ENCODE measurements around the gene HTR3D. TPM values are rescaled to one million over a fixed set of nuclear protein-coding genes. Genes with fewer than 3 reads are reported as not detected.
"Not testable (repeated sequence)": the region's sequence is repeated elsewhere in the genome, so short reads cannot be mapped to it uniquely, and the experiment has no call there.

HTR3D gene
- polyA plus RNA-seq, 4 donors, result not detected

DNA sequence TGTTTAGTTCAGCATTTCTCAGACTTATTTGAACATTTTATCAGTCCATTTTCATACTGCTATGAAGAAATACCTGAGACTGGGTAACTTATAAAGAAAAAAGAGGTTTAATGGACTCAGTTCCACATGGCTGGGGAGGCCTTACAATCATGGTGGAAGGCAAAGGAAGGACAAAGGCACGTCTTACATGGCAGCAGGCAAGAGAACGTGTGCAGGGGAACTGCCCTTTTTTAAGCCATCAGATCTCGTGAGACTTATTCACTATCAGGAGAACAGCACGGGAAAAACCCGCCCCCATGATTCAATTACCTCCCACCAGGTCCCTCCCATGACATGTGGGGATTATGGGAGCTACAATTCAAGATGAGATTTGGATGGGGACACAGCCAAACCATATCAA lies 6.3 kb upstream of the HTR3D start:
- not testable (repeated sequence) for FAIRE-seq; H3K4me1 ChIP-seq (ENCODE audit: control insufficient read depth in 3 of 3, insufficient read depth in 2 of 3, low read depth in 1 of 3, low read length in 2 of 3); H3K27ac ChIP-seq (ENCODE audit: low read depth in 1 of 3, low read length in 2 of 3); DNase-seq; H3K9me3 ChIP-seq (ENCODE audit: control insufficient read depth in 2 of 2, insufficient read depth in 1 of 2, low read depth in 1 of 2, low read length in 1 of 2); H3K36me3 ChIP-seq (ENCODE audit: control insufficient read depth in 3 of 3, insufficient read depth in 2 of 3, low read depth in 1 of 3, low read length in 3 of 3); H3K4me3 ChIP-seq (ENCODE audit: low read depth in 1 of 3, low read length in 3 of 3); H3K27me3 ChIP-seq (ENCODE audit: control insufficient read depth in 3 of 3, insufficient read depth in 3 of 3, low read length in 3 of 3)
- WGBS, 3 donors, result 43 to 62% (median 53%) methylated on average over 5 of the region's 5 CpGs

DNA sequence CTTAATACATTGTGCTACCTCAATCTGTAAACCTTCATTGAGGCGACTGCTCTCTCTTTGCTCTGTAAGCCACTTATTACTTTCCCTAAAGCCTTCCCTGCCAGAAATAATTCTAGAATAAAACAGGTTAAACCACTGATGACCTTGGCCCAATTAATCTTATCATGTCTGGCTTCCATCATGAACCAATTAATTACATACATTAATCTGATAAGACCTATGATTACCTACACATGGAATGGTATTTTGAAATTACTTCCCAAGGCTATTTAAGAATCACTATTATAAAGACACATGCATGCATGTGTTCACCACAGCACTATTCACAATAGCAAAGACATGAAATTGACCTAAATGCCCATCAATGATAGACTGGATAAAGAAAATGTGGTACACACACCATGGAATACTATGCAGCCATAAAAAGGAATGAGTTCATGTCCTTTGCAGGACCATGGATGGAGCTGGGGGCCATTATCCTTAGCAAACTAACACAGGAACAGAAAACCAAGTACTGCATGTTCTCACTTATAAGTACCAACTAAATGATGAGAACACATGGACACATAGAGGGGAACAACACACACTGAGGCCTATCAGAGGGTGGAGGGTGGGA lies 3.2 kb upstream of the HTR3D start:
- WGBS, 3 donors, result 67 to 93% (median 79%) methylated on average over 1 of the region's 1 CpG
- not testable (repeated sequence) for H3K36me3 ChIP-seq (ENCODE audit: control insufficient read depth in 3 of 3, insufficient read depth in 2 of 3, low read depth in 1 of 3, low read length in 3 of 3); H3K4me3 ChIP-seq (ENCODE audit: low read depth in 1 of 3, low read length in 3 of 3); H3K27me3 ChIP-seq (ENCODE audit: control insufficient read depth in 3 of 3, insufficient read depth in 3 of 3, low read length in 3 of 3); H3K9me3 ChIP-seq (ENCODE audit: control insufficient read depth in 2 of 2, insufficient read depth in 1 of 2, low read depth in 1 of 2, low read length in 1 of 2); FAIRE-seq; H3K4me1 ChIP-seq (ENCODE audit: control insufficient read depth in 3 of 3, insufficient read depth in 2 of 3, low read depth in 1 of 3, low read length in 2 of 3); DNase-seq; H3K27ac ChIP-seq (ENCODE audit: low read depth in 1 of 3, low read length in 2 of 3)

DNA sequence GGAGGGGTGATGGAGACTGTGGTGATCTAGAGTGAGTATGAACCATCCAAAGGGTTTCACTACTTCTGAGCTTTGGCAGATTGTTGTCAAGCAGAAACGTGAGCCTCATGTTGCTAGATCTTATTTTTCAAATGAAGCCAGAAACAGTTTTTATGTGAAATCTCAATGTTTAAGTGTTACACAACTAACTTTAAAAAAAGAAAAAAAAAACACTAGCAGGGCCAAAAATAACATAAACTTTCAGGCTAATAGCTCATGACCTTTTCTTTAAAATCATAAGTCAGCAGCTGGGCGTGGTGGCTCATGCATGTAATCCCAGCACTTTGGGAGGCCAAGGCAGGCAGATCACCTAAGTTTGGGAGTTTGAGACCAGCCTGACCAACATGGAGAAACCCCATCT lies 2.1 kb upstream of the HTR3D start:
- DNase-seq, result no peak
- FAIRE-seq, result no peak
- no peaks in the 10 kb centered on the region for H3K4me1 ChIP-seq (ENCODE audit: control insufficient read depth in 3 of 3, insufficient read depth in 2 of 3, low read depth in 1 of 3, low read length in 2 of 3)
- no peaks in the 10 kb centered on the region for H3K9me3 ChIP-seq (ENCODE audit: control insufficient read depth in 2 of 2, insufficient read depth in 1 of 2, low read depth in 1 of 2, low read length in 1 of 2)
- no peak overlapping the region for H3K27ac ChIP-seq (ENCODE audit: low read depth in 1 of 3, low read length in 2 of 3)
- WGBS, 3 donors, result 77 to 88% (median 77%) methylated on average over 2 of the region's 2 CpGs
- H3K27me3 ChIP-seq (ENCODE audit: control insufficient read depth in 3 of 3, insufficient read depth in 3 of 3, low read length in 3 of 3), result no peaks in the 10 kb centered on the region
- H3K4me3 ChIP-seq (ENCODE audit: low read depth in 1 of 3, low read length in 3 of 3), result no peak overlapping the region
- no peaks in the 10 kb centered on the region for H3K36me3 ChIP-seq (ENCODE audit: control insufficient read depth in 3 of 3, insufficient read depth in 2 of 3, low read depth in 1 of 3, low read length in 3 of 3)

DNA sequence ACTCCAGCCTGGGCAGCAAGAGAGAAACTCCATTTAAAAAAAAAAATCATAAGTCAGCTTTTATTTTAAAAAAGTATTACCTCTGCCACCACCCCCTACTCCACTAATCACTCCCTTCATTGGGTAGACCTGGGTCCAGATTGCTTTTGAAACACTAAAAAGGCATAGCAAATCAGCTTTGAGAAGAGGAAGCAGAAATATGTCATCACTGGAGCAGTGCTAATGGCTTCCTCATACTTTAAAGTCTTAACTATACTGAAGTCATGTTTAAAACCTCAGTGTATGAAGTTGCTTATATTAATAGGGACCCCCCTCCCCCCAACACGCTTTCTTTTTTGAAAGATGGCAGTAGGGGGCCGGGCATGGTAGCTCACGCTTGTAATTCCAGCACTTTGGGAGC lies 1.0 kb upstream of the HTR3D start:
- Histone ChIP-seq H3K4me3 (ENCODE audit: low read depth in 1 of 3, low read length in 3 of 3) (no peak overlapping the region), H3K36me3 (ENCODE audit: control insufficient read depth in 3 of 3, insufficient read depth in 2 of 3, low read depth in 1 of 3, low read length in 3 of 3) (no peaks in the 10 kb centered on the region), H3K27ac (ENCODE audit: low read depth in 1 of 3, low read length in 2 of 3) (no peak overlapping the region), H3K27me3 (ENCODE audit: control insufficient read depth in 3 of 3, insufficient read depth in 3 of 3, low read length in 3 of 3) (no peaks in the 10 kb centered on the region), H3K9me3 (ENCODE audit: control insufficient read depth in 2 of 2, insufficient read depth in 1 of 2, low read depth in 1 of 2, low read length in 1 of 2) (no peaks in the 10 kb centered on the region), H3K4me1 (ENCODE audit: control insufficient read depth in 3 of 3, insufficient read depth in 2 of 3, low read depth in 1 of 3, low read length in 2 of 3) (no peaks in the 10 kb centered on the region)
- FAIRE-seq (no peak), DNase-seq (no peak)
- WGBS, 3 donors, result 79 to 85% (median 79%) methylated on average over 3 of the region's 3 CpGs

DNA sequence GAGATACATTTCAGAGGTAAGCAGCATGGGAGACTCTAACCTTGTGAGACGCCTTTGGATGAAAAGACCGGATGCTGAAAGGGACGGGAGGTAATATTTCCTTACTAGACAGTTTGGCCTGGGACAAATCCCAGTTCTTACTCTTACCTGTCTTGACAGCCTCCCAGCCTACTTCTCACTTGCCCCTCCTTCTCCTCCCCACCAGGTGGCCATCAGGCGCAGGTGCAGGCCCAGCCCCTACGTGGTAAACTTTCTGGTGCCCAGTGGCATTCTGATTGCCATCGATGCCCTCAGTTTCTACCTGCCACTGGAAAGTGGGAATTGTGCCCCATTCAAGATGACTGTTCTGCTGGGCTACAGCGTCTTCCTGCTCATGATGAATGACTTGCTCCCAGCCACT lies 6.3 kb downstream of the HTR3D start:
- FAIRE-seq (no peak), DNase-seq (no peak)
- Histone ChIP-seq H3K27me3 (ENCODE audit: control insufficient read depth in 3 of 3, insufficient read depth in 3 of 3, low read length in 3 of 3) (no peaks in the 10 kb centered on the region), H3K27ac (ENCODE audit: low read depth in 1 of 3, low read length in 2 of 3) (no peak overlapping the region), H3K4me3 (ENCODE audit: low read depth in 1 of 3, low read length in 3 of 3) (no peak overlapping the region), H3K4me1 (ENCODE audit: control insufficient read depth in 3 of 3, insufficient read depth in 2 of 3, low read depth in 1 of 3, low read length in 2 of 3) (no peaks in the 10 kb centered on the region), H3K36me3 (ENCODE audit: control insufficient read depth in 3 of 3, insufficient read depth in 2 of 3, low read depth in 1 of 3, low read length in 3 of 3) (no peaks in the 10 kb centered on the region), H3K9me3 (ENCODE audit: control insufficient read depth in 2 of 2, insufficient read depth in 1 of 2, low read depth in 1 of 2, low read length in 1 of 2) (no peaks in the 10 kb centered on the region)
- whole genome bisulfite sequencing, 3 donors, result 59 to 74% (median 68%) methylated on average over 7 of the region's 7 CpGs

DNA sequence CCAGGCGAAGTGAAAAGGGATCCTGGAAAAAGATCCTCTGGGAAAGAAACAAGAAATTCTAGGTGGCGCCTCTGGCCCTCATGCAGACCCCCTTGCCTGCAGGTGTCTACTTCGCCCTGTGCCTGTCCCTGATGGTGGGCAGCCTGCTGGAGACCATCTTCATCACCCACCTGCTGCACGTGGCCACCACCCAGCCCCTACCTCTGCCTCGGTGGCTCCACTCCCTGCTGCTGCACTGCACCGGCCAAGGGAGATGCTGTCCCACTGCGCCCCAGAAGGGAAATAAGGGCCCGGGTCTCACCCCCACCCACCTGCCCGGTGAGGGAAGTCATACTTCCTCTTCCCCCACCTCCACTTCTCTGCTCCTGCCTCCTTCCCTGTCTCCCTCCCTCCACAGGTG lies 6.8 kb downstream of the HTR3D start:
- FAIRE-seq; H3K27ac ChIP-seq (ENCODE audit: low read depth in 1 of 3, low read length in 2 of 3); H3K36me3 ChIP-seq (ENCODE audit: control insufficient read depth in 3 of 3, insufficient read depth in 2 of 3, low read depth in 1 of 3, low read length in 3 of 3); DNase-seq; H3K27me3 ChIP-seq (ENCODE audit: control insufficient read depth in 3 of 3, insufficient read depth in 3 of 3, low read length in 3 of 3); H3K4me3 ChIP-seq (ENCODE audit: low read depth in 1 of 3, low read length in 3 of 3); H3K4me1 ChIP-seq (ENCODE audit: control insufficient read depth in 3 of 3, insufficient read depth in 2 of 3, low read depth in 1 of 3, low read length in 2 of 3); H3K9me3 ChIP-seq (ENCODE audit: control insufficient read depth in 2 of 2, insufficient read depth in 1 of 2, low read depth in 1 of 2, low read length in 1 of 2): not testable (repeated sequence)
- WGBS, 3 donors, result 73 to 84% (median 83%) methylated on average over 8 to 9 of the region's 9 CpGs

DNA sequence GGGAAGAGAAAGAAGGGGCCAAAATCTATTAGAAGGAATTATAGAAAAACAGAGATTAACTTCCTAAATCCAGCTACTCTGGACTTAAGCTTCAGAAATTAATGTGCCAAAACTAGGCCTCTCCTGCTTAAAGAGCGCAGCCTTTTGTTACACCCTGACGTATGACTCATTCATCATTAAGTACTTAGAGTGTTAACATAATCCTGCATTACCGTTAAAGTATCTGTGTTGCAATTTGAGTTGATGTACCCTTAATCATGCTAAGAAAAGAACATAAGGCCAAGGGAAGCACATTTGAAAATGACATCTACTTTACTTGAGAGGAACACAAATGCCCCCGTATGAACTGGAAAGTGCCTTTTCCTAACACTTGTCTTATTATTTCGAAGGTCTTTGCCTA lies 7.9 kb downstream of the HTR3D start:
- Histone ChIP-seq H3K4me1 (ENCODE audit: control insufficient read depth in 3 of 3, insufficient read depth in 2 of 3, low read depth in 1 of 3, low read length in 2 of 3) (no peaks in the 10 kb centered on the region), H3K27me3 (ENCODE audit: control insufficient read depth in 3 of 3, insufficient read depth in 3 of 3, low read length in 3 of 3) (no peaks in the 10 kb centered on the region), H3K9me3 (ENCODE audit: control insufficient read depth in 2 of 2, insufficient read depth in 1 of 2, low read depth in 1 of 2, low read length in 1 of 2) (no peaks in the 10 kb centered on the region), H3K36me3 (ENCODE audit: control insufficient read depth in 3 of 3, insufficient read depth in 2 of 3, low read depth in 1 of 3, low read length in 3 of 3) (no peaks in the 10 kb centered on the region), H3K27ac (ENCODE audit: low read depth in 1 of 3, low read length in 2 of 3) (no peak overlapping the region), H3K4me3 (ENCODE audit: low read depth in 1 of 3, low read length in 3 of 3) (no peak overlapping the region)
- WGBS, 3 donors, result 55 to 66% (median 57%) methylated on average over 5 of the region's 5 CpGs
- DNase-seq (no peak), FAIRE-seq (no peak)

DNA sequence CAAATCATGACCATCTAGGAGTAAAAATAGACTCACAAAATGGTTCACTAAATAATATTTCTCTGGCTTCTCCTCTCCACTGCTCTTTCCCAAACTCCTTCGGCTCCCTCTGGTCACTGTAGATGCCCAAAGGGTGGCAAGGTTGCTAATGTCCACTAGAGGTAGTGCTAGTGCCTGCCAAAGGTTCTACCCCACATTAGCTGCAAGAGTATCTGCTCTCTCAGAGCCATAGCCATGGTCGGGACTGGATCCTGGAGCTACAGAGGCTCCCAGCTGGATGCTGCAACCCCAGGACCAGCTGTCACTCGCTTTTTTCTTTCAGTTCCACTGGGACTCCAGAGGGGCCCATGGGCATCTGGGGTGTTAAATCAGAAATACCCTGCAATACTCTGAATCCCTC lies 8.5 kb downstream of the HTR3D start:
- Histone ChIP-seq H3K4me1 (ENCODE audit: control insufficient read depth in 3 of 3, insufficient read depth in 2 of 3, low read depth in 1 of 3, low read length in 2 of 3) (no peaks in the 10 kb centered on the region), H3K27ac (ENCODE audit: low read depth in 1 of 3, low read length in 2 of 3) (no peak overlapping the region), H3K36me3 (ENCODE audit: control insufficient read depth in 3 of 3, insufficient read depth in 2 of 3, low read depth in 1 of 3, low read length in 3 of 3) (no peaks in the 10 kb centered on the region), H3K27me3 (ENCODE audit: control insufficient read depth in 3 of 3, insufficient read depth in 3 of 3, low read length in 3 of 3) (no peaks in the 10 kb centered on the region), H3K4me3 (ENCODE audit: low read depth in 1 of 3, low read length in 3 of 3) (no peak overlapping the region), H3K9me3 (ENCODE audit: control insufficient read depth in 2 of 2, insufficient read depth in 1 of 2, low read depth in 1 of 2, low read length in 1 of 2) (no peaks in the 10 kb centered on the region)
- WGBS, 3 donors, result 55 to 65% (median 64%) methylated on average over 3 of the region's 3 CpGs
- FAIRE-seq (no peak), DNase-seq (no peak)

DNA sequence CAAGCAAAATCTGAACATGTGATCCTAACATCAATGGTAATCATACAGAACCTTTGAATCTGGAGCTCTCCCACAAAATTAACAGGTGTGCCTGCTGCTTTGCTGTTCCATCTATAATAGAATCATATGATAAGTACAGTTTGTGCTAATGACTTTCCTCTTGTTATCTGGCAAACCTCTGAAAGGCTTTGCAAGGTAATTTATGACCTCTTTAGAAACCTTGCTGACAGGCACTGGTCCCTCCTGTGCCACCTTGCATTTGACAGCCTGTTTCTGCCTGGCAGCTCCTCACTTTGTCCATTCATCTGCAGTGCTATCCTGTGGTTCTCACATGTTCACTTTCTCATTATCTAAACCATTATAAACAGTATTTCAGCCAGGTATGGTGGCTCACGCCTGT lies 11.1 kb downstream of the HTR3D start:
- WGBS, 3 donors, result 78 to 81% (median 80%) methylated on average over 1 of the region's 1 CpG

More for the DNA sequence above, 11.1 kb downstream of the HTR3D start:
- Histone ChIP-seq H3K27me3 (ENCODE audit: control insufficient read depth in 3 of 3, insufficient read depth in 3 of 3, low read length in 3 of 3) (no peaks in the 10 kb centered on the region), H3K4me3 (ENCODE audit: low read depth in 1 of 3, low read length in 3 of 3) (no peak overlapping the region), H3K36me3 (ENCODE audit: control insufficient read depth in 3 of 3, insufficient read depth in 2 of 3, low read depth in 1 of 3, low read length in 3 of 3) (no peaks in the 10 kb centered on the region), H3K27ac (ENCODE audit: low read depth in 1 of 3, low read length in 2 of 3) (no peak overlapping the region), H3K4me1 (ENCODE audit: control insufficient read depth in 3 of 3, insufficient read depth in 2 of 3, low read depth in 1 of 3, low read length in 2 of 3) (no peaks in the 10 kb centered on the region), H3K9me3 (ENCODE audit: control insufficient read depth in 2 of 2, insufficient read depth in 1 of 2, low read depth in 1 of 2, low read length in 1 of 2) (no peaks in the 10 kb centered on the region)
- no peak for FAIRE-seq
- DNase-seq, result no peak
